GM18511 (cell line): ENCODE results near the gene ANTXR2.

Experiments
- ATAC-seq: cut with Tn5 transposase; IDR thresholded peaks from one replicate; pipeline ENCODE4 v1.9.1; 2021; ENCODE audit warnings: mild to moderate bottlenecking, moderate library complexity; ENCODE audit not compliant: unreplicated experiment

ANTXR2 gene

GRCh38 chr4:79881407-79881806, 191.6 kb downstream of the ANTXR2 start:
- no peak for ATAC-seq

- no peak for ATAC-seq
Observed at GRCh38 chr4:79877511-79877910, 195.5 kb downstream of the ANTXR2 start.

DNA sequence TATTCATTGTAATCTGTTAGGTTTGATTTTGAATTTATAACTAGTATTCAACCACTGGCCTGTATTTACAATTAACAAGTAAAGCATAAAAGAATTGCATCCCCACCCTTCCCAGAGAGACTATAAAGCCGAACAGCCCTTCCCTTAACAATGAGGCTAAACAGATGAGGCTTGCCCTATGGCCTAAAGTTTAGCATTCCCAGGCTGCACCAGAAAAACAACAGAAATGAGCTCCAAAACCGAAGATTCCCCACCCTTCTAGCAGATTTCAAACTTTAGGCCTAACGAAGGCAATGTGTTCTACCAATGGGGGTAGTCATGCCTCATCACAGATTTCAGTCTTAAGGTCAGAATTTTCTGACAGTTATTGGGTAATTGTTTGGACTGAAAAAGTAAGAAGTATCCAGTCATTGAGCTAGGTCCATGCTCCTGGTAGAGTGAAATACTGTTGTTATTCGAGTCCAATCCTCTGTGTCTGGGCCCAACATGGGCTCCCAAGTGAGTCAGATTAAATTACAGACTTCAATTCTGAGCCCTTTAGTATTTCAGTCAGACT, 197.6 kb downstream of the ANTXR2 start:
- no peak for ATAC-seq

- no peak for ATAC-seq
Observed at GRCh38 chr4:79874197-79874596, 198.8 kb downstream of the ANTXR2 start.

GRCh38 chr4:79872738-79873137, 200.3 kb downstream of the ANTXR2 start:
- ATAC-seq: no peak

DNA sequence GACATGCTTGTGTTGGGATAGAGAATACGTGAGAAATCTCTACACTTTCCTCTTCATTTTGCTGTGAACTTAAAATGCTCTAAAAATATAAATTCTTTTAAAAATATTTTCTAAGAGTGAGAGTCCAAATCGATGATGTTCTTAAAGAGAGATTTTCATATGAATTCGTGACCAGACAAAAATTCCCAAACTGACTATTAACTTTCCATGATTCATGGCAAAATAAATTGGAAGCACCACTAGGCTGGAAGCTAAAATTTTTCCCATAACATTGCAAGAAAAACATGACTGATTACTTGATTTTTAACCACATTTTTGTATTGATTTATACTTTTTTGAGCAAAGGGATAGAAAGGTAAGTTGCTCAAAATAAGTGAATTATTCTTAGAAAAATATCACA, 201.1 kb downstream of the ANTXR2 start:
- ATAC-seq: no peak

DNA sequence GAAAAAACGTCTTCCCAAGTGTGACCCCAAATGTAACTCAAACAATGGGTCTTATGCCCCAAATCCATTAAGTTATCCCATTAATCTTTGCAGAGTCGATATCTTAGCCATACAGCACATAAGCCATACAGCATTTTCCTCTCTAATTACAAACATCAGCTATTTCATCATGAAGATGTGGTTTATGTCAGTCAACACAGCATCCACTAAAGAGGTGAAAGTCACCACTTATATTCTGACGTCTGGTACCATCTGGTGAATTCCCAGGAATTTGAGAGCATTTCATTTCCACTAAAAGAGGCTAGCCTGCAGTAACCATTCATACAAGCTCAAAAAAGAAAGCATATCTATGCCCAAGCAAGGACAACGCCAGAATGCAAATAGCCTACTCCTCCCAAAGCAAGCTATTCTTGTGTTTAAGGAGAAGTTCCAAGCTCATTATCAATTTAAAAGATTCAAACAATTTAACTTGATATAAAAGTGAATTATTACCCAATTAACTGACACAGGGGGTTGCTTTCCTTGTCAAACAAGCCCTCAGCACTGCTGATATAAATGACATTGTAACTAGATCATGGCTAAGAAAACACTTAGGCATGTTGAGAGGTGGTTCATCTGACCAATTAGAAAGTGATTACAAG, 203.3 kb downstream of the ANTXR2 start:
- no peak for ATAC-seq

- ATAC-seq: no peak
Observed at GRCh38 chr4:79865201-79865597, 207.8 kb downstream of the ANTXR2 start.

DNA sequence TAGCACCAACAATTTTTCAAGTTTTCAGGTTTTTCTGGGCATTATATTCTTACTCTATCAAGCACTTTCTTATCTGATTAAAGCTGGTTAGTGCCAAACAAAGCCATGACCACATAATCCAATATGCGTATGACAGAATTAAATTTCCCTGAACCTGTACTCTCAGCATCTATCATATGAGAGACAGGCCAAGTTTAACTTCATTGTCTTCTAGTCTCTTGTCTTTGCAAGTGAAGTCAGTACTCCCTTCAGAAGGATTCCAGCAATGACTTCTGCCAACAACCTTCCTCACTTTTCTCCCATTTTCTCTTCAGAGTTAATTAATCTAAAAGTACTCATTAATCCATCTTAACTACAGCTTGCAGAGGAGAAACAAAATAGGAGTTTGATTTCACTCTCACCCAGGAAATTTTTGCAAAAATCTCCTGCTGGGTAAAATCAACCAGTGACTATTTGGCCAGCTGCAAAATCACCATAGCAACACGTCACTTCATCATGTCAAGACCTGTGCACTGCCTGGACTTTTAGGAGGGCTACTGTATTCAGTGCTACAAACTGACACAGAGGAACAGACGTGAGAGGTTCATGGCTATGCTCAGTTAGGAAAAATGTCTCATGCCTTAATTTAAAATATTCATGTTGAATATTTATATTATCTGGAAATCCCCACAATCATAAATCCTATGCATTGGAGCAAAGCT, 208.4 kb downstream of the ANTXR2 start:
- ATAC-seq: no peak

GRCh38 chr4:79863333-79863732, 209.7 kb downstream of the ANTXR2 start:
- ATAC-seq: no peak

GRCh38 chr4:79862821-79863220, 210.2 kb downstream of the ANTXR2 start:
- ATAC-seq: no peak

GRCh38 chr4:79857811-79858210, 215.2 kb downstream of the ANTXR2 start:
- no peak for ATAC-seq

DNA sequence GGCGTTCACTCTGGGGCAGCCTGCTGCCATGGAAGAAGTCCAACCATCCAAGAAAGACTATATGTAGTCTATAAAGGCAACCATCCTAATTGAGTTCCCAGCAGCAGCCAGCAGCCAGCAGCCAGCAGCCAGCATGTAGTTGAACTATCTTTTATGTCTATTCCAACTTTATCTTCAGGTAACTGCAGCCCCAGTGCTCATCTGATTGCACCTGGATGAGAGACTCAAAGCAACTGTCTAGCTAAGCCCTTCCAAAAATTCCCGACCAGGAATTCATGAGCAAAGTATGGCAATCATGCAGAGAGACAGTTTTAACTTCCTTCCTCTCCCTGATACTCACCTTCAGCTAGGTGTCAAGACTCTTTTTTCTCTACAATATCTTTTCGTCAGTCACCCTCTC, 216.8 kb downstream of the ANTXR2 start:
- no peak for ATAC-seq

DNA sequence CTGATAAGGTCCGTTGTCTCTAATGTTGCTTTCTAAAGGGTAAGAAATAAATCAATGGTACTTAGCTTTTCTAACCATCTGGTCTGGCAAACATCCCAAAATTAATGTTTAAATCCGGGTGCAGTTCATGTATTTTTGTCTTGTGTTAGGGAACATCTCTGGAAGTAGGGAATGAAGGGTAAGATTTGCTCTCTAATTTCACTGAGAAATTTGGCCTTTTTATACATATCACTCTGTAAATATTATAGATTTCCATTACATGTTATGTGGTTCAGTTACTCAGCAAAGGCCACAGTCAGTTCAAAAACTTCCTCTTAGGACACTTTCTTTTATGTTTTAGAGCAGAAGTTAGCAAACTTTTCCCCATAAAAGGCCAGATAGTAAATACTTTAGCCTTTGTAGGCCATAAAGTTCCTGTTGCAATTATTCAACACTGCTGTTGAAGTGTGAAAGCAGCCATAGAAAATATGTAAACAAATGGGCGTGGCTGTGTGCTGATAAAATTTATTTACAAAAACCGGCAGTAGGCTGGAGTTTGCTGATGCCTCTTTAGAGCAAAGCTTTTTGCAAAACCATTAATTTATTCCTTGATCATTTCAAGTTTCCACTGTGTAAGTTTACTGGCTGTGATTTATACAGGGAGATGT, 218.1 kb downstream of the ANTXR2 start:
- ATAC-seq: no peak

- no peak for ATAC-seq
Observed at GRCh38 chr4:79852305-79852730, 220.7 kb downstream of the ANTXR2 start.

DNA sequence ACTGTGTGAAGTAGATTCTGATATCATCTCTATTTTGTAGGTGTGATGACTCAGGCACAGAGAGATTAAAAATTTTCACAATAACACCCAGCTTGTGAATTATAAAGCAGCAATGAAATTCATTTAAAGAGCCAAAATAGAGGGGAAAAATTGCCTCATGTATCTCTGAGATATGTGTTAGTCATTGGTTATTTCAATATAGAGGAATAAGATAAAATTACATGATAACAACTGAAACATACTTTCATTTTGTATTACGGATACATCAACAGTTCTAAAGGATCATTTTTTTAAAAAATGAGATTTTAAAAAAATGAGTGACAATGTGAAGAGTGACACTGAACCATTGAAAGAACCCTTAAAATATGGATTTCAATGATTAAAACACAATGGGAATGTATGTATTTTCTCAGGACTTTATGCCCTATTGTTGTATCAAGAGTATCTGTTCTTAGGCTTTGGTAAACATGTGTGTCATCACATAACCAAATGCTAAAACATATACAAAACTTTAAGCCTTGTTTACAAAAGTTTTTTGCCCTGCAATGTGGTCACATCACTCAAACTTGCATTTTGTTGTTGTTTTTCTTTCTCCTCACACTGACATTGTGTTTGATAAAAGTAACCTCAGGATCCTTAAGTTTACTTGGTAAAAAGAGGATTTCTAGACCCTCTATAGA, 221.3 kb downstream of the ANTXR2 start:
- ATAC-seq: no peak
